ENCODE measurements around the gene CYP46A1.

CYP46A1 gene

GRCh38 chr14:99691111-99691885 lies 7.2 kb downstream of the CYP46A1 start:
- no peaks in the 10 kb centered on the region for H3K9me3 ChIP-seq (ENCODE audit: insufficient read depth, low read depth, low read length)
- WGBS = 92% methylated on average over 12 of the region's 13 CpGs
- H3K27ac ChIP-seq (ENCODE audit: low read depth, low read length) = no peak overlapping the region
- H3K4me1 ChIP-seq (ENCODE audit: insufficient read depth, low read length) = peaks cover 4% of the 10 kb centered on the region; the same call in 1 of the 2 replicates
- H3K4me3 ChIP-seq (ENCODE audit: low read length) = no peak overlapping the region
- H3K9ac ChIP-seq (ENCODE audit: low read depth, low read length) = no peak overlapping the region
- no peaks in the 10 kb centered on the region for H3K36me3 ChIP-seq (ENCODE audit: insufficient read depth, low read length)
- H3K27me3 ChIP-seq (ENCODE audit: insufficient read depth, low read length) = no peaks in the 10 kb centered on the region

DNA sequence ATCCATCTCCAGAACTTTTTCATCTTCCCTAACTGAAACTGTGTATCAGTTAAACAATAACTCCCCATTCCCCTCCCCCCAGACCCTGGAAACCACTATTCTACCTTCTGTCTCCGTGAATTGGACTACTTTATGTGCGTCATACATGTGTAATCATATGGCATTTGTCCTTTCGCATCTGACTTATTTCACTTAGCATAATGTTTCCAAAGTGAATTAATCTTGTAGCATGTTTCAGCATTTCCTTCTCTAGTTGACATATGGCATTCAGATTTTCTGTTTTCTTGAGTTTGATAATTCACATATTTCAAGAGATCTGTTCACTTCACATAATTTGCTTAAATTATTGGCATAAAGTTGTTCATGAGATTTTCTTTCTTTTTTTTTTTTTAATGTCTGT lies 9.8 kb downstream of the CYP46A1 start:
- no peaks in the 10 kb centered on the region for H3K36me3 ChIP-seq (ENCODE audit: insufficient read depth, low read length)
- no peak overlapping the region for H3K27ac ChIP-seq (ENCODE audit: low read depth, low read length)
- H3K9ac ChIP-seq (ENCODE audit: low read depth, low read length) = no peak overlapping the region
- H3K4me3 ChIP-seq (ENCODE audit: low read length) = no peak overlapping the region
- no peaks in the 10 kb centered on the region for H3K9me3 ChIP-seq (ENCODE audit: insufficient read depth, low read depth, low read length)
- WGBS = 65% methylated on average over 3 of the region's 3 CpGs
- no peaks in the 10 kb centered on the region for H3K27me3 ChIP-seq (ENCODE audit: insufficient read depth, low read length)
- no peaks in the 10 kb centered on the region for H3K4me1 ChIP-seq (ENCODE audit: insufficient read depth, low read length)

DNA sequence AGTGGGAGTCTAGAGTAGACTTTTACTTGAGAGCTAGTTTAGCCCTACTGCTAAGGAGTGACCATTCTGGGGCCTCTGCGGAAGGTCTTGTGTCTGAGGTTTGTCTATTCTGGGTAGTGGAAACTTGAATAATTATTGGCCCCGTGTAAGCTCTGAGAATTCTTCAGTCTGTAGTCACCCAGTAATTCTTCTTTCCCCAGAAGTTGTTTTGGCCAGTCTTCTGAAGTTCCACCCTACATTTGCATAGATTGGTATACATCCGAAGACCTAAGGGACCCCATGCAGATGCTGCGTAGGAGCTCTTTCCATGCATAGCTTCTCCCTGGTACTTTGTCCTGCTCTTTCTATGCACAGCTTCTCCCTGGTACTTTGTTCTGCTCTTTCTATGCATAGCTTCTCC lies 12.8 kb downstream of the CYP46A1 start:
- Histone ChIP-seq H3K4me1 (ENCODE audit: insufficient read depth, low read length) (no peaks in the 10 kb centered on the region), H3K27me3 (ENCODE audit: insufficient read depth, low read length) (no peaks in the 10 kb centered on the region), H3K4me3 (ENCODE audit: low read length) (no peak overlapping the region), H3K9me3 (ENCODE audit: insufficient read depth, low read depth, low read length) (peaks cover 2% of the 10 kb centered on the region; the same call in 1 of the 2 replicates), H3K27ac (ENCODE audit: low read depth, low read length) (no peak overlapping the region), H3K36me3 (ENCODE audit: insufficient read depth, low read length) (no peaks in the 10 kb centered on the region), H3K9ac (ENCODE audit: low read depth, low read length) (no peak overlapping the region)
- whole genome bisulfite sequencing = 87% methylated on average over 4 of the region's 4 CpGs

DNA sequence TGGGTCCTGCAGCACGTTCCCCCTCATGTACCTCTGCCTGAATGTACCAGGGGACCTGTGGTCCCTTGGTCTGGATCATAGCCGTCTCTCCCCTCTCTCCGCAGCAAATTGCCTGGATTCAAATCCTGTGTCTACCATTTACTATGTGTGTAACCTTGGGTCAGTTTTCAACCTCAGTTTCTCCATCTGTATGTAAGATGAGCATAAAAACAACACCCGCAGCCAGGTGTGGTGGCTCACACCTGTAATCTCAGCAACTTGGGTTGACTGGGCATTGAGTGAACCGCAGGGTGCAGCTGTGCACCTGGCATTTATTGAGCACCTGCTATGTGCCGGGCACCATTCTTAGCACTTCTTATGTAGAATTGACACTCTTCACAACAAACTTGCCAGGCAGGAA lies 14.1 kb downstream of the CYP46A1 start:
- Histone ChIP-seq H3K4me3 (ENCODE audit: low read length) (no peak overlapping the region), H3K36me3 (ENCODE audit: insufficient read depth, low read length) (no peaks in the 10 kb centered on the region), H3K4me1 (ENCODE audit: insufficient read depth, low read length) (no peaks in the 10 kb centered on the region), H3K27me3 (ENCODE audit: insufficient read depth, low read length) (no peaks in the 10 kb centered on the region), H3K9ac (ENCODE audit: low read depth, low read length) (no peak overlapping the region), H3K27ac (ENCODE audit: low read depth, low read length) (no peak overlapping the region), H3K9me3 (ENCODE audit: insufficient read depth, low read depth, low read length) (peaks cover 15% of the 10 kb centered on the region)
- WGBS = 79% methylated on average over 6 of the region's 6 CpGs

GRCh38 chr14:99698642-99699041 lies 14.5 kb downstream of the CYP46A1 start:
- Histone ChIP-seq H3K9me3 (ENCODE audit: insufficient read depth, low read depth, low read length) (peaks cover 19% of the 10 kb centered on the region), H3K36me3 (ENCODE audit: insufficient read depth, low read length) (no peaks in the 10 kb centered on the region), H3K27me3 (ENCODE audit: insufficient read depth, low read length) (no peaks in the 10 kb centered on the region), H3K9ac (ENCODE audit: low read depth, low read length) (no peak overlapping the region), H3K27ac (ENCODE audit: low read depth, low read length) (no peak overlapping the region), H3K4me1 (ENCODE audit: insufficient read depth, low read length) (no peaks in the 10 kb centered on the region), H3K4me3 (ENCODE audit: low read length) (no peak overlapping the region)
- WGBS = 94% methylated on average over 5 of the region's 5 CpGs

DNA sequence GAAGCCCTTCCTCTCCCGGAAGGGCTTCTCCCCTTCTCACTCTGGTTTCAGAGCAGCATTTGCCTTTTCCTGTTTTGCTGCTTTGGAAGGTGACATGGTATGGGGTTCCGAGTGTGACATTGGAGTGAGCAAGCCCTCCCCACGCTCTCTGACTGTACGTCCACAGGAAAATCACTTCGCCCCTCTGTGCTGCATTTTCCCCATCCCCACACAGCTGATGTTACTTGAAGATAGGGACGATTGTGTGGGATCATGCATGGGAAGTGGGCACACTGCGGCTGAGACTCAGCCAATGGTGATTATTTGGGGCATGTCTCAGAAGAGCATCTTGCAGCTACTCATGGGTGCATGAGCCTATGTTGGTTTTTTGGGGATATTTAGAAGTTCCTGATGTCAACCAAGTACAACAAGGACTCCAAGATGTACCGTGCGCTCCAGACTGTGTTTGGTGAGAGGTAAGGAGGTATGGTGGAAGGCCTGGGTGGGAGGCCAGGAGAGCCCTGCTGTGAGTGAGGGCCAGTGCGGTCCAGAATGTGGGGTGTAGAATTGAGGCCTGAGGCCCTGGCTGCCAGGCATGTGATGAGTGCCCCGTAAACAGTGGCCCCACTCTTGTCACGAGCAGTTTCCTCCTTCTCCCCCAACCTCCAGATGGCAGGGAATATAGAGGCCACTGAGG lies 15.1 kb downstream of the CYP46A1 start:
- Histone ChIP-seq H3K4me1 (ENCODE audit: insufficient read depth, low read length) (no peaks in the 10 kb centered on the region), H3K9me3 (ENCODE audit: insufficient read depth, low read depth, low read length) (peaks cover 25% of the 10 kb centered on the region), H3K4me3 (ENCODE audit: low read length) (no peak overlapping the region), H3K36me3 (ENCODE audit: insufficient read depth, low read length) (no peaks in the 10 kb centered on the region), H3K9ac (ENCODE audit: low read depth, low read length) (no peak overlapping the region), H3K27me3 (ENCODE audit: insufficient read depth, low read length) (no peaks in the 10 kb centered on the region), H3K27ac (ENCODE audit: low read depth, low read length) (no peak overlapping the region)
- WGBS = 92% methylated on average over 12 of the region's 12 CpGs

DNA sequence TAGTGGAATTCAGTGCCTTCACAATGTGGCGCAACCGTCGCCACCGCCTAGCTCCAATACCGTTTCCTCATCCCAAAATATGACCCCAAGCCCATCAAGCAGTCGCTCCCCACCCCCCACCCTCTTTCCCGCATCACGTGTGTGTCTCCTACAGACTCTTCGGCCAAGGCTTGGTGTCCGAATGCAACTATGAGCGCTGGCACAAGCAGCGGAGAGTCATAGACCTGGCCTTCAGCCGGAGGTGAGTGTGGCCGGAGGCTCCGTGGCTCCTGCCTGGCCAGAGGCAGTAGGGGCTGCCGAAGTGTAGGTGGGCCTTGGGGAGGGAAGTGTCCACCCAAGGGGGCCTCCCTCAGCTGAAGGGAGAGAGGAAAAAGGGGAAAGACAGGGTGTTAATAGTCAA lies 15.8 kb downstream of the CYP46A1 start:
- no peak overlapping the region for H3K27ac ChIP-seq (ENCODE audit: low read depth, low read length)
- H3K9ac ChIP-seq (ENCODE audit: low read depth, low read length) = no peak overlapping the region
- no peaks in the 10 kb centered on the region for H3K27me3 ChIP-seq (ENCODE audit: insufficient read depth, low read length)
- WGBS = 96% methylated on average over 16 of the region's 16 CpGs
- no peak overlapping the region for H3K4me3 ChIP-seq (ENCODE audit: low read length)
- H3K4me1 ChIP-seq (ENCODE audit: insufficient read depth, low read length) = no peaks in the 10 kb centered on the region
- H3K36me3 ChIP-seq (ENCODE audit: insufficient read depth, low read length) = no peaks in the 10 kb centered on the region
- peaks cover 27% of the 10 kb centered on the region for H3K9me3 ChIP-seq (ENCODE audit: insufficient read depth, low read depth, low read length)

GRCh38 chr14:99700379-99700778 lies 16.3 kb downstream of the CYP46A1 start:
- no peak overlapping the region for H3K4me3 ChIP-seq (ENCODE audit: low read length)
- H3K4me1 ChIP-seq (ENCODE audit: insufficient read depth, low read length) = no peaks in the 10 kb centered on the region
- H3K36me3 ChIP-seq (ENCODE audit: insufficient read depth, low read length) = no peaks in the 10 kb centered on the region
- WGBS = 96% methylated on average over 6 of the region's 6 CpGs
- H3K9ac ChIP-seq (ENCODE audit: low read depth, low read length) = no peak overlapping the region
- H3K9me3 ChIP-seq (ENCODE audit: insufficient read depth, low read depth, low read length) = peaks cover 30% of the 10 kb centered on the region
- no peaks in the 10 kb centered on the region for H3K27me3 ChIP-seq (ENCODE audit: insufficient read depth, low read length)
- H3K27ac ChIP-seq (ENCODE audit: low read depth, low read length) = no peak overlapping the region

- no peaks in the 10 kb centered on the region for H3K36me3 ChIP-seq (ENCODE audit: insufficient read depth, low read length)
- H3K9ac ChIP-seq (ENCODE audit: low read depth, low read length) = no peak overlapping the region
- H3K4me3 ChIP-seq (ENCODE audit: low read length) = no peak overlapping the region
- peaks cover 30% of the 10 kb centered on the region for H3K9me3 ChIP-seq (ENCODE audit: insufficient read depth, low read depth, low read length)
- no CpG with 5 or more reads among the region's 1 CpG for WGBS
- no peaks in the 10 kb centered on the region for H3K4me1 ChIP-seq (ENCODE audit: insufficient read depth, low read length)
- no peaks in the 10 kb centered on the region for H3K27me3 ChIP-seq (ENCODE audit: insufficient read depth, low read length)
- no peak overlapping the region for H3K27ac ChIP-seq (ENCODE audit: low read depth, low read length)
Measured at GRCh38 chr14:99701260-99701659, 17.2 kb downstream of the CYP46A1 start.

DNA sequence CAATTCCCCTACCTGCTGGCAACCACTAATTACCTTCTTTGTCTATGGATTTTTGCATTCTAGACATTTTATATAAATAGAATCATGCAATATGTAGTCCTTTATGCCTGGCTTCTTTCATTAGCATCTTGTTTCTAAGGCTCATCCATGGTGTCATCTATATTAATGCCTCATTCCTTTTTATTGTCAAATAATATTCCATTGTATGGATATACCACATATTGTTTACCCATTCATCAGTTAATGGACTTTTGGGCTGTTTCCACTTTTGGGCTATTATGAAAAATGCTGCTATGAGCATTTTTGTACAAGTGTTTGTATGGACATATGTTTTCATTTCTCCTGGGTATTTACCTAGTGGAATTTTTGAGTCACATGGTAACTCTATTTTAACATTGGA lies 18.0 kb downstream of the CYP46A1 start:
- Histone ChIP-seq H3K4me1 (ENCODE audit: insufficient read depth, low read length) (no peaks in the 10 kb centered on the region), H3K9ac (ENCODE audit: low read depth, low read length) (no peak overlapping the region), H3K36me3 (ENCODE audit: insufficient read depth, low read length) (no peaks in the 10 kb centered on the region), H3K4me3 (ENCODE audit: low read length) (no peak overlapping the region), H3K27ac (ENCODE audit: low read depth, low read length) (no peak overlapping the region), H3K27me3 (ENCODE audit: insufficient read depth, low read length) (no peaks in the 10 kb centered on the region), H3K9me3 (ENCODE audit: insufficient read depth, low read depth, low read length) (peaks cover 30% of the 10 kb centered on the region)

GRCh38 chr14:99703381-99703780 lies 19.3 kb downstream of the CYP46A1 start:
- WGBS = 91% methylated on average over 3 of the region's 3 CpGs

More at GRCh38 chr14:99703381-99703780, 19.3 kb downstream of the CYP46A1 start:
- no peaks in the 10 kb centered on the region for H3K27me3 ChIP-seq (ENCODE audit: insufficient read depth, low read length)
- no peak overlapping the region for H3K27ac ChIP-seq (ENCODE audit: low read depth, low read length)
- H3K9me3 ChIP-seq (ENCODE audit: insufficient read depth, low read depth, low read length) = peaks cover 30% of the 10 kb centered on the region
- no peaks in the 10 kb centered on the region for H3K4me1 ChIP-seq (ENCODE audit: insufficient read depth, low read length)
- no peak overlapping the region for H3K4me3 ChIP-seq (ENCODE audit: low read length)
- H3K36me3 ChIP-seq (ENCODE audit: insufficient read depth, low read length) = no peaks in the 10 kb centered on the region
- no peak overlapping the region for H3K9ac ChIP-seq (ENCODE audit: low read depth, low read length)
